Measurements from ENCODE around the gene ZBTB37. TPM values are rescaled to one million over a fixed set of nuclear protein-coding genes. Genes with fewer than 3 reads are reported as not detected.

The ZBTB37 gene
- polyA plus RNA-seq, 4 donors, result 7.2 to 9.7 (median 8.1) TPM

Other genes with a start within 250 kb of the ZBTB37 start
- gene TEX50, start 233.0 kb upstream of the ZBTB37 start, polyA plus RNA-seq (ENCODE audit: insufficient read length in 4 of 4), result not detected
- gene ANKRD45, start 198.5 kb upstream of the ZBTB37 start, polyA plus RNA-seq (ENCODE audit: insufficient read length in 4 of 4), result 1 to 10 TPM; 4.9 to 7.6 (median 6.6) TPM
- gene KLHL20, start 153.4 kb upstream of the ZBTB37 start, polyA plus RNA-seq (ENCODE audit: insufficient read length in 4 of 4), result 10 to 100 TPM; 20.3 to 25.9 (median 24.7) TPM
- gene DARS2, start 43.7 kb upstream of the ZBTB37 start, polyA plus RNA-seq (ENCODE audit: insufficient read length in 4 of 4), result 10 to 100 TPM; 25.8 to 27.8 (median 27.3) TPM
- 10 to 100 TPM; 10.8 to 12.7 (median 11.4) TPM for gene CENPL, start 43.5 kb upstream of the ZBTB37 start, polyA plus RNA-seq (ENCODE audit: insufficient read length in 4 of 4)
- gene GAS5, start 391 bp upstream of the ZBTB37 start, polyA plus RNA-seq (ENCODE audit: insufficient read length in 4 of 4), result 100 to 1,000 TPM; 567 to 722 (median 597) TPM
- under 1 TPM; 0.21 to 0.46 (median 0.33) TPM for gene SERPINC1, start 48.9 kb downstream of the ZBTB37 start, polyA plus RNA-seq (ENCODE audit: insufficient read length in 4 of 4)
- 10 to 100 TPM in 3 of 4 donors, 1 to 10 TPM in 1; 9.5 to 14.3 (median 13.7) TPM for gene RC3H1, start 154.0 kb downstream of the ZBTB37 start, polyA plus RNA-seq (ENCODE audit: insufficient read length in 4 of 4)

Data from right renal pelvis (tissue), 4 donors.